ENCODE measurements around the gene STRIT1.

DNA sequence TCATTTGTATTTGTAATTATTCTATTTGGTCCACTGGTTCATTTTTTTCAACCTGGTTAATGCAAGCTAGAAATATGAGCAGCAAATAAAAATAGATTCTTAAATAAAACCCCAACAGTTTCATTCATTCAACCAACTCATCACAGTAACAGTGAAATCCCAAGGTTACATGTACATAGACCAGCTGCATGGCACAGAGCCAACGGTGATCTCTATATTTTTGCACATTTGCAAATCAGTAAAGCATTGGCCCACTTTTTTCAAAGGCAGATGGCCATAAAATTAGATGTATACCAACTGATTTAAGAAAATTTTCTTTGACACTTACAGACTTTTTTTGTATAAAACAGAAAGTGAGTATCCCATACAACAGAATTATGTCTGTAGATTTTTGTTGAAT, 49.3 kb downstream of the STRIT1 start:
- TF ChIP-seq POLR2A (IDR thresholded peaks at IDR 0.05) = no peak
- TF ChIP-seq, protein P1, sequence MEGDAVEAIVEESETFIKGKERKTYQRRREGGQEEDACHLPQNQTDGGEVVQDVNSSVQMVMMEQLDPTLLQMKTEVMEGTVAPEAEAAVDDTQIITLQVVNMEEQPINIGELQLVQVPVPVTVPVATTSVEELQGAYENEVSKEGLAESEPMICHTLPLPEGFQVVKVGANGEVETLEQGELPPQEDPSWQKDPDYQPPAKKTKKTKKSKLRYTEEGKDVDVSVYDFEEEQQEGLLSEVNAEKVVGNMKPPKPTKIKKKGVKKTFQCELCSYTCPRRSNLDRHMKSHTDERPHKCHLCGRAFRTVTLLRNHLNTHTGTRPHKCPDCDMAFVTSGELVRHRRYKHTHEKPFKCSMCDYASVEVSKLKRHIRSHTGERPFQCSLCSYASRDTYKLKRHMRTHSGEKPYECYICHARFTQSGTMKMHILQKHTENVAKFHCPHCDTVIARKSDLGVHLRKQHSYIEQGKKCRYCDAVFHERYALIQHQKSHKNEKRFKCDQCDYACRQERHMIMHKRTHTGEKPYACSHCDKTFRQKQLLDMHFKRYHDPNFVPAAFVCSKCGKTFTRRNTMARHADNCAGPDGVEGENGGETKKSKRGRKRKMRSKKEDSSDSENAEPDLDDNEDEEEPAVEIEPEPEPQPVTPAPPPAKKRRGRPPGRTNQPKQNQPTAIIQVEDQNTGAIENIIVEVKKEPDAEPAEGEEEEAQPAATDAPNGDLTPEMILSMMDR (IDR thresholded peaks at IDR 0.05) = no peak
- TF ChIP-seq POLR2AphosphoS5 (IDR thresholded peaks at IDR 0.05) = no peak

Measured in upper lobe of left lung (tissue), 4 donors.